Natural killer cell (primary cell): ENCODE results near the gene LAGE3. TPM values are rescaled to one million over a fixed set of nuclear protein-coding genes. Genes with fewer than 3 reads are reported as not detected.

Source experiments
- ATAC-seq, 3 donors: fragments of 150-1000 bp in 2 of 3; fragments of 200-7000 bp in 1 of 3; cut with Tn5 transposase; 1 replicate in 1 of 3; 2 replicates in 2 of 3; pipeline ENCODE4 v1.10.0; 2021; ENCODE audit warnings: mild to moderate bottlenecking in 2 of 3, moderate library complexity in 2 of 3
- DNase-seq, 2 donors: peaks; one replicate each; pipeline versions ENCODE4 v3.0.0 to v3.0.0-alpha.2; 2013 to 2021; ENCODE audit warnings: mixed read lengths in 1 of 2
- H3K27ac ChIP-seq: one replicate; pipeline ENCODE4 v1.5.1; 2013; ENCODE audit warnings: mild to moderate bottlenecking, low read length
- H3K27me3 ChIP-seq: one replicate; pipeline ENCODE4 v1.6.1; 2013; ENCODE audit warnings: low read length; ENCODE audit not compliant: control insufficient read depth, insufficient read depth
- H3K36me3 ChIP-seq: one replicate; pipeline ENCODE4 v1.6.1; 2013; ENCODE audit warnings: low read length; ENCODE audit not compliant: control insufficient read depth, insufficient read depth
- H3K4me1 ChIP-seq: one replicate; pipeline ENCODE4 v1.6.1; 2013; ENCODE audit warnings: low read length; ENCODE audit not compliant: control insufficient read depth, insufficient read depth
- H3K4me3 ChIP-seq: one replicate; pipeline ENCODE4 v1.5.1; 2013; ENCODE audit warnings: low read length
- H3K9me3 ChIP-seq: one replicate; pipeline ENCODE4 v1.6.1; 2013; ENCODE audit warnings: low read length; ENCODE audit not compliant: control insufficient read depth, insufficient read depth
- H3K27ac Mint-ChIP-seq, 2 donors: one replicate each; pipeline ENCODE4 v1.8.0; 2022; ENCODE audit warnings: mild to moderate bottlenecking in 2 of 2, mixed read lengths in 2 of 2, moderate library complexity in 1 of 2
- H3K27me3 Mint-ChIP-seq, 2 donors: one replicate each; pipeline ENCODE4 v1.8.0; 2022; ENCODE audit warnings: low read depth in 2 of 2, mixed read lengths in 2 of 2
- H3K36me3 Mint-ChIP-seq: one replicate; pipeline ENCODE4 v1.8.0; 2022; ENCODE audit warnings: mixed read lengths
- H3K4me1 Mint-ChIP-seq, 2 donors: one replicate each; pipeline ENCODE4 v1.8.0; 2022; ENCODE audit warnings: mixed read lengths in 2 of 2
- H3K4me3 Mint-ChIP-seq: one replicate; pipeline ENCODE4 v1.8.0; 2022; ENCODE audit warnings: mild to moderate bottlenecking, moderate library complexity, mixed read lengths
- H3K9me3 Mint-ChIP-seq, 2 donors: one replicate each; pipeline ENCODE4 v1.8.0; 2022; ENCODE audit warnings: mixed read lengths in 2 of 2
- WGBS: methylation state at CpG from one replicate; pipeline ENCODE4 v1.1.7; 2013; ENCODE audit warnings: missing lambda C conversion rate; ENCODE audit not compliant: insufficient coverage; 5-methylcytosine and 5-hydroxymethylcytosine counted together
- intact Hi-C: fragments of 100-400 bp; cut with micrococcal nuclease; formaldehyde crosslinking; loops from one replicate; pipeline ENCODE4 v1.14.2; 2022
- total RNA-seq, 4 donors: library from RNA; stranded (reverse); fragments of 120-200 nt in 1 of 4; gene quantifications; one replicate each; pipeline versions ENCODE4 v1.2.3 to v1.2.4, GENCODE V29; 2013 to 2022
- TF ChIP-seq, protein P1 (sequence below): fragments of 200-600 bp; IDR thresholded peaks from one replicate; pipeline ENCODE4 v1.8.0; 2022; ENCODE audit warnings: antibody characterized with exemption

Gene LAGE3
- total RNA-seq, 3 donors from 2014 or later (not counting 1 experiment from before 2014, with no cell fraction given): 10.8 to 12.5 (median 10.9) TPM

DNA sequence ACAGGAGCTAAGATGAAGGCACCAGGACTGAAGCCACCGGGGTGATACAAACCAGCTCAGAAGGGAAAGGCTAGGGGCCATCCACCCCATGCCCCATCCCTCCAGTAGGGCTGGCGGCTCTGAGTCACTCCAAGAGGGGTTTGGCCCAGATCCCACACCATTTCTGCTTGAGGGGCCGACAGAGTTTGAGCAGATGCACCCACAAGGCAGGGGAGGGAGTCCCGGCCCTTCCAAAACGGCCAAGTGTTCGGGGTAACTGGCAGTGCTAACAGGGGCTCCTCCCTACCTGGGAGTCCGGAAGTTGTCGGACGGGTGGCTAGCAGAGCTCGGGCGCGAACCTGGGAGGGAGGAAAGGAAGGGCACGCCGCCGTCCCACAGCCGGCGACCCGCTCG is 10.9 kb upstream of the LAGE3 start:
- peak overlapping the region; percentile 81 for H3K27ac ChIP-seq
- peaks cover 8% of the 10 kb centered on the region for H3K36me3 ChIP-seq
- Mint-ChIP-seq H3K4me1 (peaks cover 15 to 17% of the 10 kb centered on the region in 2 donors), H3K27me3 (no peaks in the 10 kb centered on the region), H3K27ac (peak overlapping the region; percentile 87 to 93), H3K36me3 (no peaks in the 10 kb centered on the region), H3K9me3 (no peaks in the 10 kb centered on the region), H3K4me3 (peak overlapping the region; percentile 85)
- TF ChIP-seq, protein P1, sequence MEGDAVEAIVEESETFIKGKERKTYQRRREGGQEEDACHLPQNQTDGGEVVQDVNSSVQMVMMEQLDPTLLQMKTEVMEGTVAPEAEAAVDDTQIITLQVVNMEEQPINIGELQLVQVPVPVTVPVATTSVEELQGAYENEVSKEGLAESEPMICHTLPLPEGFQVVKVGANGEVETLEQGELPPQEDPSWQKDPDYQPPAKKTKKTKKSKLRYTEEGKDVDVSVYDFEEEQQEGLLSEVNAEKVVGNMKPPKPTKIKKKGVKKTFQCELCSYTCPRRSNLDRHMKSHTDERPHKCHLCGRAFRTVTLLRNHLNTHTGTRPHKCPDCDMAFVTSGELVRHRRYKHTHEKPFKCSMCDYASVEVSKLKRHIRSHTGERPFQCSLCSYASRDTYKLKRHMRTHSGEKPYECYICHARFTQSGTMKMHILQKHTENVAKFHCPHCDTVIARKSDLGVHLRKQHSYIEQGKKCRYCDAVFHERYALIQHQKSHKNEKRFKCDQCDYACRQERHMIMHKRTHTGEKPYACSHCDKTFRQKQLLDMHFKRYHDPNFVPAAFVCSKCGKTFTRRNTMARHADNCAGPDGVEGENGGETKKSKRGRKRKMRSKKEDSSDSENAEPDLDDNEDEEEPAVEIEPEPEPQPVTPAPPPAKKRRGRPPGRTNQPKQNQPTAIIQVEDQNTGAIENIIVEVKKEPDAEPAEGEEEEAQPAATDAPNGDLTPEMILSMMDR: no peak
- ATAC-seq (peak in 2 of 3 donors; percentile 9 to 16), DNase-seq (peak in 1 of 2 donors; percentile 44)
- peaks cover 48% of the 10 kb centered on the region for H3K4me1 ChIP-seq
- WGBS: 0% methylated on average over 18 of the region's 19 CpGs
- H3K9me3 ChIP-seq: no peaks in the 10 kb centered on the region
- intact Hi-C loops: loop anchor here (1.0 kb wide), 1 partner anchor 26 kb away; the partner anchor contains the start of gene FAM3A
- no peaks in the 10 kb centered on the region for H3K27me3 ChIP-seq
- H3K4me3 ChIP-seq: peak overlapping the region; percentile 63

DNA sequence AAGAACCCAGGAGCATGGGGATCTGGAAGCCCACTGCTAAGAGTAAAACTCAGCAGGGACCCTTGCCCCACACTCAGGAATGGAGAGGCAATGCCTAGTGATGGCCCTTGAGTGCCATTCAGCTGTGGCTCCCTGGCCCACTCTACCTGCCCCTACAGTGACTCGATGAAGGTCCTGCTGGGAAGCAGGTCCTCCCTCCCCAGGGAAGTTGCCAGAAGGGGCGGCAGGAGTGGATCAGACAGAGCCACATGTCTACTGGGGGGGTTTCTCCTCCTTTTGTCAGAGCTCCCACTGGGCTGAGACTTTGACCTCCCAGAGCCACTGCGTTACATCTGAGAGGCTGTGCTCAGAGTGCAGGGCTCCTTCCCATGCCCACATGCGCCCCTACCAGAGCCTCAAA is 10.1 kb upstream of the LAGE3 start:
- peaks cover 56% of the 10 kb centered on the region for H3K4me1 ChIP-seq
- no peaks in the 10 kb centered on the region for H3K27me3 ChIP-seq
- intact Hi-C loops: no loop called here
- Mint-ChIP-seq H3K4me1 (peaks cover 15 to 17% of the 10 kb centered on the region in 2 donors), H3K9me3 (no peaks in the 10 kb centered on the region), H3K36me3 (no peaks in the 10 kb centered on the region), H3K27me3 (no peaks in the 10 kb centered on the region), H3K27ac (peak overlapping the region; percentile 87 to 93), H3K4me3 (peak overlapping the region; percentile 85)
- DNase-seq: no peak
- no peak overlapping the region for H3K27ac ChIP-seq
- H3K9me3 ChIP-seq: no peaks in the 10 kb centered on the region
- H3K4me3 ChIP-seq: no peak overlapping the region
- no peak for ATAC-seq
- H3K36me3 ChIP-seq: peaks cover 15% of the 10 kb centered on the region
- WGBS: 83% methylated on average over 3 of the region's 4 CpGs
- TF ChIP-seq, protein P1: no peak

DNA sequence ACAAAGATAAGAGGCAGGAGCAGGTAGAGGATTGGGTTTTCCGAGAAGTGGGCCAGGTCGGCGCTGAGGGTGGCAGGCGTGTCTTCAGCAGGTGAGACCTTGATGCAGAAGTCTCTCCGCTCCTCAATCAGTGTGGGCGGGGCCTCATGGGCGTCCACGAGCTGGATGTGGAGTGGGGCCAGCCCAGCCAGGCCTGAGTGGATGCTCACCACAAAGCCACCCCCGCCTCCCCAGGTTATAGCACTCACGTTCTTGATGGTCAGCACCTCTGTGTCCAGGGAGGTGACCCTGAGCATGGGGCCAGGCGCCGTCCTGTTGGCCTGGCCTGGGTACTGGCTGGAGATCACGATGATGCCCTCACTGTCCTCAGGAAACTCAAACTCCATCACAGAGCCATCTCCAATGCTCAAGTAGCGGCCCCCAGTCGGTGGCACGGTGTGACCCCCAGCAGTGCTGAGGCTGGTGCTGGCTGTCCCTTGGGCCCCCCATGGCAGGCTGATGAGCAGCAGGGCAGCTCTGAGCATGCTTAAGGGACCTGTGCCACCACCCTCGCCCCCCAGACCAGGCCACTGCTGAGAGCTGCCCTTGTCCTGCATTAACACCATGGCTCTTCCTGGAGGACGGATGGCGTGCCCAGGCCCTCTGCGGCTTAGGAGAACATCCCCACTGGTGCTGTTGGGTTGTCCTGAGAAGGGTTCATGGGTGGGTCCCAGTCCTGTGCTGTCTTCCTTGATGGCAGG is 9.4 kb upstream of the LAGE3 start:
- peaks cover 15 to 17% of the 10 kb centered on the region in 2 donors for H3K4me1 Mint-ChIP-seq
- H3K27ac ChIP-seq: no peak overlapping the region
- intact Hi-C loops: no loop called here
- no peaks in the 10 kb centered on the region for H3K27me3 ChIP-seq
- peak overlapping the region; percentile 58 for H3K4me3 Mint-ChIP-seq
- DNase-seq (no peak), ATAC-seq (no peak)
- H3K4me1 ChIP-seq: peaks cover 59% of the 10 kb centered on the region
- H3K27ac Mint-ChIP-seq: peak overlapping the region; percentile 73 to 93
- no peaks in the 10 kb centered on the region for H3K27me3 Mint-ChIP-seq
- peaks cover 17% of the 10 kb centered on the region for H3K36me3 ChIP-seq
- TF ChIP-seq, protein P1: no peak
- H3K9me3 ChIP-seq: no peaks in the 10 kb centered on the region
- no peak overlapping the region for H3K4me3 ChIP-seq
- H3K9me3 Mint-ChIP-seq: no peaks in the 10 kb centered on the region
- WGBS: 93% methylated on average over 20 of the region's 20 CpGs
- no peaks in the 10 kb centered on the region for H3K36me3 Mint-ChIP-seq
